Prostate gland (tissue), 2 donors: ENCODE measurements around the gene NIPAL4. TPM values are rescaled to one million over a fixed set of nuclear protein-coding genes. Genes with fewer than 3 reads are reported as not detected.

Experiments used
- DNase-seq: peaks from one replicate; pipeline ENCODE4 v3.0.0-alpha.2; 2019; ENCODE audit warnings: low spot score
- H3K27ac ChIP-seq, 2 donors: fragments of 200-600 bp; sonication (generic); 2 replicates each; pipeline ENCODE4 v1.5.1; 2017 to 2019
- H3K27me3 ChIP-seq: fragments of 200-600 bp; sonication (generic); replicated peaks from 2 replicates; pipeline ENCODE4 v1.5.1; 2019; ENCODE audit not compliant: insufficient read depth
- H3K36me3 ChIP-seq, 2 donors: fragments of 200-600 bp; sonication (generic); 1 replicate in 1 of 2; 2 replicates in 1 of 2; pipeline versions ENCODE4 v1.5.1 to v1.8.1; 2017 to 2019
- H3K4me1 ChIP-seq: fragments of 200-600 bp; sonication (generic); replicated peaks from 2 replicates; pipeline ENCODE4 v1.5.1; 2019
- H3K4me3 ChIP-seq, 2 donors: fragments of 200-600 bp; sonication (generic); 2 replicates each; pipeline ENCODE4 v1.5.1; 2017 to 2019
- H3K9me3 ChIP-seq: fragments of 200-600 bp; sonication (generic); 2 replicates; pipeline ENCODE4 v1.5.1; 2017
- CTCF ChIP-seq, 4 experiments: fragments of 200-600 bp in 2 of 4; fragments of 450-650 bp in 2 of 4; sonication (generic) in 2 of 4; IDR thresholded peaks; 1 replicate in 3 of 4; 2 replicates in 1 of 4; pipeline ENCODE4 v1.5.1; 2016 to 2019; ENCODE audit warnings: antibody characterized with exemption in 4 of 4, mild to moderate bottlenecking in 2 of 4, moderate library complexity in 2 of 4
- POLR2A ChIP-seq: fragments of 450-650 bp; IDR thresholded peaks from one replicate; pipeline ENCODE4 v1.6.1; 2016; ENCODE audit warnings: antibody characterized with exemption, mild to moderate bottlenecking
- POLR2AphosphoS5 ChIP-seq: sonication (generic); formaldehyde crosslinking; IDR thresholded peaks from one replicate; pipeline ENCODE4 v1.6.1; 2017; ENCODE audit warnings: antibody characterized with exemption
- WGBS: methylation state at CpG from one replicate; pipeline ENCODE4 v1.1.5; 2018; 5-methylcytosine and 5-hydroxymethylcytosine counted together
- intact Hi-C: fragments of 100-400 bp; cut with DNase I; formaldehyde crosslinking; loops from one replicate; pipeline ENCODE4 v1.14.2; 2022
- total RNA-seq, 2 donors: library from RNA; depleted of rRNA; stranded (reverse); fragments of >200 nt; gene quantifications; one replicate each; pipeline ENCODE4 v1.1.0, GENCODE V29; 2016

Gene NIPAL4
- total RNA-seq, 2 donors from 2014 or later = 2.7 to 2.8 TPM

GRCh38 chr5:157511651-157512644 lies 51.9 kb downstream of the NIPAL4 start:
- Histone ChIP-seq H3K27me3 (no peaks in the 10 kb centered on the region), H3K36me3 (no peaks in the 10 kb centered on the region), H3K4me3 (no peak overlapping the region), H3K9me3 (no peaks in the 10 kb centered on the region), H3K4me1 (no peaks in the 10 kb centered on the region), H3K27ac (peak overlapping the region; percentile 8 to 47)
- peak; percentile 49 for DNase-seq
- TF ChIP-seq POLR2A = no peak
- TF ChIP-seq POLR2AphosphoS5 = peak; percentile 44
- TF ChIP-seq CTCF (IDR thresholded peaks at IDR 0.05) = no peak
- intact Hi-C loops = no loop called here
- 21% methylated on average over 9 of the region's 9 CpGs for WGBS

- WGBS = 67% methylated on average over 8 of the region's 8 CpGs
- intact Hi-C loops = no loop called here
- DNase-seq = no peak
- Histone ChIP-seq H3K4me1 (no peaks in the 10 kb centered on the region), H3K9me3 (no peaks in the 10 kb centered on the region), H3K36me3 (no peaks in the 10 kb centered on the region), H3K27me3 (no peaks in the 10 kb centered on the region), H3K27ac (peak overlapping the region; percentile 8 to 25), H3K4me3 (no peak overlapping the region)
- TF ChIP-seq POLR2A (no peak), CTCF (IDR thresholded peaks at IDR 0.05) (no peak), POLR2AphosphoS5 (no peak)
Observed at GRCh38 chr5:157513182-157513581, 53.2 kb downstream of the NIPAL4 start.

GRCh38 chr5:157514974-157515373 lies 55.0 kb downstream of the NIPAL4 start:
- Histone ChIP-seq H3K27ac (peak overlapping the region in 1 of 2 donors; percentile 55), H3K27me3 (no peaks in the 10 kb centered on the region), H3K4me1 (no peaks in the 10 kb centered on the region), H3K36me3 (no peaks in the 10 kb centered on the region), H3K9me3 (no peaks in the 10 kb centered on the region), H3K4me3 (no peak overlapping the region)
- TF ChIP-seq POLR2AphosphoS5 (no peak), CTCF (IDR thresholded peaks at IDR 0.05) (no peak), POLR2A (no peak)
- intact Hi-C loops = loop anchor here (5.0 kb wide), 1 partner anchor 42 kb away; no protein-coding TSS in a partner anchor
- no peak for DNase-seq
- WGBS = 86% methylated on average over 2 of the region's 2 CpGs

GRCh38 chr5:157516006-157516405 lies 56.0 kb downstream of the NIPAL4 start:
- 36% methylated on average over 3 of the region's 3 CpGs for WGBS
- DNase-seq = no peak

More at GRCh38 chr5:157516006-157516405, 56.0 kb downstream of the NIPAL4 start:
- H3K27me3 ChIP-seq = no peaks in the 10 kb centered on the region
- no peaks in the 10 kb centered on the region for H3K4me1 ChIP-seq
- H3K4me3 ChIP-seq = no peak overlapping the region
- no peaks in the 10 kb centered on the region for H3K36me3 ChIP-seq
- H3K27ac ChIP-seq = peak overlapping the region; percentile 51 to 55
- H3K9me3 ChIP-seq = no peaks in the 10 kb centered on the region
- TF ChIP-seq CTCF (IDR thresholded peaks at IDR 0.05) (no peak), POLR2A (no peak), POLR2AphosphoS5 (no peak)
- intact Hi-C loops = loop anchor here (5.0 kb wide), 1 partner anchor 41 kb away; no protein-coding TSS in a partner anchor
